Left ventricle myocardium superior (tissue), 1 donor: Measurements from ENCODE around the gene APOBEC2. TPM values are rescaled to one million over a fixed set of nuclear protein-coding genes. Genes with fewer than 3 reads are reported as not detected.

Source experiments
- ATAC-seq: fragments of 200-7000 bp; cut with Tn5 transposase; one replicate; pipeline ENCODE4 v1.9.1; 2020; ENCODE audit warnings: mild to moderate bottlenecking, moderate library complexity
- DNase-seq: peaks from one replicate; pipeline ENCODE4 v3.0.0-alpha.2; 2020
- intact Hi-C: fragments of 100-400 bp; cut with micrococcal nuclease; formaldehyde crosslinking; loops from one replicate; pipeline ENCODE4 v1.11.0; 2022
- total RNA-seq: library from RNA; stranded (reverse); fragmentation: NEBNext Ultra II Directional; extraction: Animal tissue kit (Norgen Biotek cat#: 25700); gene quantifications from one replicate; pipeline ENCODE4 v1.2.1, GENCODE V29; 2021
- donor health status: DM: no; HTN: yes; CAD: no; lungs with severe emphysema.

Gene APOBEC2
- total RNA-seq, 1 donor from 2014 or later, result 237 TPM

- intact Hi-C loops, result no loop called here
- ATAC-seq (no peak), DNase-seq (no peak)
Observed at GRCh38 chr6:41036186-41036585, 16.8 kb upstream of the APOBEC2 start.

DNA sequence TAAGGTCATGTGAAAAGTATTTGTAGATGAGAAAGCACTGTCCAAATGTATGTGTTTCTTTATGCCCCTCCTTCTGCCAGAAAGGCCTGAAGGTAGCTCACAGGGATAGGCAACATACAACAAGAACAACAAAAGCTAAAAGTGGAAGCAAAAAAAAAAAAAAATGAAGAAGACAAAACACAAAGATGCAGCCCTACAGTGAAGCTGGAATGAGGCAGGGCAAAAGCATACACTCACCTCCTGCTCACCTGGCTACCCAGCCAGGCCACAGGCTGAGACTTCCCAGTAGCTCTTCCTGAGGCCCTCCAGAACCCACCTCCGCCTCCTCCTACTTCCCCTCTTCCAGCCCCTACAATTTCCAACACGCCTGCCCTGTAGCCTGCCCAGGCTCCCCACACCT lies 16.4 kb upstream of the APOBEC2 start:
- intact Hi-C loops, result no loop called here
- DNase-seq (no peak), ATAC-seq (no peak)

GRCh38 chr6:41037107-41037900 lies 15.7 kb upstream of the APOBEC2 start:
- intact Hi-C loops, result no loop called here
- no peak for ATAC-seq
- DNase-seq, result no peak

DNA sequence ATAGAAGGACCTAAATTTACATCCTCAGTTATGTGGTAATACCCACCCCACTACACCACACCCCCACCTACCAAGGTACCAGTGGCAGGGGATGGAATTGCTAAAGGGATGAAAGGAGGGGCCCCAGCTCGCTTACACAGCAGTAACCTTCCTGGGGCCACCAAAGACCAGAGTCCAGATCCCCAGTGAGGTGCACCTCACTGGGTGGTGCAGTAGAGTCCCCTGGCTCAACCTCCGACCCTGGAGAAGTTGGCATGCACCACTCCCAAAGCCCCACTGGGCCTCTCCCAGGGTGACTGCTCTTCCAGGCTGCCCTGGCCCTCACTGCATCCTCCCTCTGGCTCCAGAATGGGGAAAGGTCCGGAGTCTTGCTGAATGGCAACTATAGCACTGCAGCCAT lies 14.8 kb upstream of the APOBEC2 start:
- ATAC-seq (no peak), DNase-seq (no peak)
- intact Hi-C loops, result no loop called here

DNA sequence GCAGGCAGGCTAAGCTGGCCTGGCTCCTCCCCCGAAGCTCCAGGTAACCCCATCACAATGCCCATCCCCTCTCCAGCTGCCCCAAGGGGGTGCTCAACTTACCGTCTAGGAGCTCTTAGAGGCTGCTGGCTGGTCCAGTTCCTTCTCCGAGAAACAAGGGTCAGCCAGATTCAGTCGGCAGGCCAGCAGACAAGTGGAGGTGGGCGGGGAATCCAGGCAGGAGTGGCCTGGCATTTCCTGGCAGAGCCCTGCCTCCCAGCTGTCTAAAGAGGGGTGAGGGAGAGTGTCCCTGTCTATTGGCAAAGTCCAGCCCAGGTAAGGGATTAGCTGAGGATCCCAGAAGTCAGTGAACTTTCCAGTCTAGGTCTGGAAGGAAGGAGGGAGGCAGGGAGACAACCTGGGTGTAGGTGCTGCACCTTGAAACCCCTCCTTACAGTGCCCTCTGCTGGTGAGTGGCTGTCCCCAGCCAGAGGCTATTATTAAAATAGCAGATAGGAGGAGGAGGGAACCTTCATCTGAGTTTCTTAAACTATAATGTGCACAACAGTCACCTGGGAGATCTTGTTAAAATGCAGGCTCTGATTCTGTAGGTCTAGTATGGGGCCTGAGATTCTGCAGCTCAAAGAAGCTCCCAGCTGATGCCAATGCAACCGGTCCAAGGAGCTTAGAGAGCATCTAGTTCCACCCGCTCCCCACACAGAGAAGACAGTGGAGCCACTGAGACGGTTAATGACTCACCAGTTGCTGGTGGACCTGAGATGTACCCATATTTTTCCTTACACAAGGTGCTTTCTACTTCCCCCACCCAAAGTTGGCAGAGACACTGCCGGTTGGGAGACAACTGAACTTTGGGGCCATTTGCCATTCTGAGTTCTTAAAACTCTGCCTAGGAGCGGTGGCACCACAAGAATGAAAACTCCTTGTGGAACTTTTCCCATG lies 13.7 kb upstream of the APOBEC2 start, which contains the start of gene UNC5CL:
Gene UNC5CL (minus strand): TSS at position 162 of the 939 bp plus-strand sequence. CDS start 4,147 bp downstream, outside the sequence.
- peak; percentile 76 for ATAC-seq
- intact Hi-C loops, result no loop called here
- DNase-seq, result no peak

DNA sequence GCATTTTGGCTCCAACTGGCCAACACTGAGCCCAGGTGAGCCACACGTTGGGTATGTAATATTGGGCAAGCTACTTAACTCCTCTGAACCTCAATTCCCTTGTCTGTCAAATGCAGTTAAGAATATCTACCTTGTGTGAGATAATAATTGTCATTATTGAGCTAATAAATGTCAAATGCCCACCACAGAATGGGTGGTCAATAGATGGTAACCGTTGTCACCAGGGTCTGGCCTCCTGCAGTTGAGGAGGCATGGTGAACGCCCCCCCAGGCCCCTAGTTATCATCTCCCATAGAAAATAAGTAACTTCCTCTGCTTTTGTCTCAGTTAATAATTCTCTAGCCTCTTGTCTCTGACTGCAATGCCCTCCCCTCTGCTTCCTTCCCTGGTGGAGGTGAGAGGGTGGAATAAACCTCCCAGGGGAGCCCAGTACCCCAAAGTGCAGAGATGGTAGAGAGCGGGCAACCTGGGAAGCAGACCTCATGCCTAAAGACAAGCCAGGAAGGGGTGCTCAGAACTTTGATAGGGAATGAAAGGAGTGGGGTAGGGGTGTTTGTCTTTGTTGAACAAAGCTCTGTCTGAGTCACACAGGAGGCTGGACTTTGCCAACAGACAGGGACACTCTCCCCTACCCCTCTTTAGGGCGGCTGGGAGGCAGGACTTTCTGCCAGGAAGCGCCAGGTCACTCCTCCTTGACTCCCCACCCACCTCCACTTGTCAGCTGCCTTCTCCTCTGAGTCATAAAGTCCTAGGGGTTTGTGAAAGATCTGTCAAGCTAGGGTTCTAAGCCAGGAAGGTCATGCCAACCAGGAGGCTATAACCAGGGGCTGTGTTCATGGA lies 12.7 kb upstream of the APOBEC2 start:
- DNase-seq (no peak), ATAC-seq (peak; percentile 14)
- intact Hi-C loops, result no loop called here

GRCh38 chr6:41040940-41041536 lies 12.0 kb upstream of the APOBEC2 start:
- intact Hi-C loops, result no loop called here
- no peak for DNase-seq
- ATAC-seq, result no peak

DNA sequence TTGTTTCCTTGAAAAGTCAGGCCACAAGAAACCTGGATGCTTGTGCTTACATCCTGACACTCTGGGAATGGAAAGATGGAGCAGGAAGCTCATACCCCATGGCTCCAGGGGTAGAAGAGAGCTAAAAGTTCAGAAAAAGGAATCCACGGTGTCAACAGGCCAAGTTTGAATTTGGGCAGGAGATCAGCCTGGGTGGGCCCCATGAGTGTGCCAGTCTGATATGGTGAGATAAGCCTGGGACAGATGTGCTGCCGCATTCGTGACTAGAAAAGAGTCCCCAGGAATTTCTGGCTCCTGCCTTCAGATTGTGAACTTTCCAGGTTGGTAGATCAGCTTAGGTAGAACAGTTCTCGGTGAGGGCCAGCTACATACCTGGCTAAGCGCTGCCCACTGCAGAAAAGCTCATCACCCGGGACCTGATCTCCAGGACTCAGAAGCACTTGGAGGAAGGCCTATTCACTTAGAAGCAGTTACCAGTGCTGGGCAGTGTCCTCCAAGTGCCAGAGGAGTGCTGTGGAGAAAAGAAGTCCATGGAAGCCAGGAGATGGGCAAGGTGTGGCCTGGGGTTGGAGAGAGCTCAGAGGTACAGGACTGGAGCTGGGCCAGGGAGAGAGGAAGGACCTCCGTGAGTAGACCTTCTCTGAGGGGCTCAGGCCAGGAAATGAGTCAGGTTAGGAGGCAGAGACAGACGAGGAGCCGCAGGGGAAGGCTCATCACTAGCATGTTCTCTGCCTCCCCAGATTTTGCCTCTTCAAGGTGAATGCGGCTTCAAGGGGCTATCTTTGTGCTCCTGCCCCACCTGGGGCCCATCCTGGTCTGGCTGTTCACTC lies 10.6 kb upstream of the APOBEC2 start, which contains the start of gene TSPO2:
Gene TSPO2 (plus strand): TSS at position 242 of the 830 bp plus-strand sequence. CDS start 519 bp downstream, at position 761.
- no peak for ATAC-seq
- intact Hi-C loops, result no loop called here
- DNase-seq, result no peak

DNA sequence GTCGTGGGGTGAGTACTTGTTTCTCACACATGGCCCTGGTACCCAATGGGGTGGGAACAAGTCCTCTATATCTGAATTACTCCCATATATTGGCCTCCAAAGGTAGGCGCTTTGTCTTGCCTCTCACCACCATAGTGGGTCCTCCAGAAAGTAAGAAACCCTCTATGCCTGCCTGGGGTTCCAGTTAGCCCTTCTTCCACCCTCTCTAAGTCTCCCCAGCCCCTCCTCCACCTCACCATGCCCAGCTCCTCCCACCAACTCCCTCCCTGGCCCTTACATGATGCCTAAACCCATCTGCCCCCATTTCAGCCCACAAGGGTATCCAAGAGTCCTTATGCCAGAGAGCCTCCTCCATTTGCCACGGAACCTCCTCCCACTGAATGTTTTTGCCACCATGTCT lies 9.9 kb upstream of the APOBEC2 start:
- ATAC-seq, result no peak
- no peak for DNase-seq
- intact Hi-C loops, result no loop called here

- DNase-seq, result no peak
- no peak for ATAC-seq
- intact Hi-C loops, result no loop called here
Observed at GRCh38 chr6:41045664-41046063, 7.3 kb upstream of the APOBEC2 start.

DNA sequence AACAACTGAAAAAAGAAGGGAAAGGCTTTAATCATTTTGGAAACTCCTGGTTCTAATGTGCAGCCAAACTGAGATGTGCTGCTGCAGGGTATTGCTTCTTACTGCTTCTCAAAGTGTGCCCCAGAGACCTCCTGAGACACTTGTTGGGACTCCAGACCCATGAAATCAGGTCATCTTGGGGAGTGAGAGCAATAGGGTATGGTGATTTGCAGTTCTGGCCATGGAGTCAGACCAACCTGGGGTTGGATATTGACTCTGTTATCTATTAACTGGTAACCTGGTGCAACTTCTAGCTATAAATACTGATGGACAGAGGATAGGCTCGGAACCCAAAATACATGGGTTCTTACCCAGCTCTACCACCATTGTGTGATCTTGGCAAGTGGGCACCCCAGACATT lies 6.9 kb upstream of the APOBEC2 start:
- intact Hi-C loops, result no loop called here
- DNase-seq, result no peak
- no peak for ATAC-seq

DNA sequence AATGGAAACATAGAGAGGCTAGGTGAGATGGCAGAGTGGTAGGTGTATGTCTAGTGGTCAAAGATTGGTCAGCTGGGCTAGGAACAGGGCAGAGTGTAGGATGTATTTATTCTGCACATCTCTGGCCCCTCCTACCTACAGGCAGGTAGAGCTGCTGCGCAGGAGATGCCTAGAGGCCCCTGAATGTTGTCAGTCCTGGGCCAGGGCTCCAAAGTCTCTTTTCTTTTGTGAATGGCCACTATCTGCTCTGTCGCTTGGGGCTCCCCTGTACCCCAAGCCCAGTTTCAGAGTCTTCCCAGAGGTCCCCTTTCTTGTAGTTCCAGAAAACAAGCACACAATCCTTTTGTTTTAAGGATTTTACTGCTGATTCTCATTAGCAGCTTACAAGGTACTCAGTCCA lies 5.7 kb upstream of the APOBEC2 start:
- ATAC-seq (no peak), DNase-seq (no peak)
- intact Hi-C loops, result no loop called here

GRCh38 chr6:41047745-41048732 lies 5.0 kb upstream of the APOBEC2 start:
- DNase-seq (no peak), ATAC-seq (no peak)
- intact Hi-C loops, result no loop called here

DNA sequence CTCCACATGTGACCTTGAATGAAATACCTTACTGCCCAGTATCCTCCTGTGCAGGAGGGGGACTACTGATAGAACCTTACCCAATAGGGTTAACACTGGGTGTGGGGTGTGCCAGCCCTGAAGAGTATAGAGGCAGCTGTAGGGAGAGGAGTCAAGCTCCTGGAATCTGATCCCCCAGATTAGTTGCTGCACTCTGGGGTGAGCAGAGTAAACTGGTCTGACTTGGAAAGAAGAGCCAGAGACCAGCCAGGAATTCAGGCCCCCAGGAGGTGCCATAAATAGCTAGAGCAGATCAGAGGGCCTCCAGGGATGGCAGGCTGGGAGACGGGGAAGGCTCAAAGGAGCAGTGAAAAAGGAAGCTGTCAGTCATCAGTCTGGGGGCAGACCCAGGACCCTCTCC lies 3.5 kb upstream of the APOBEC2 start:
- DNase-seq (no peak), ATAC-seq (peak; percentile 11)
- intact Hi-C loops, result no loop called here

GRCh38 chr6:41049955-41050354 lies 3.0 kb upstream of the APOBEC2 start:
- intact Hi-C loops, result no loop called here
- DNase-seq (no peak), ATAC-seq (no peak)

DNA sequence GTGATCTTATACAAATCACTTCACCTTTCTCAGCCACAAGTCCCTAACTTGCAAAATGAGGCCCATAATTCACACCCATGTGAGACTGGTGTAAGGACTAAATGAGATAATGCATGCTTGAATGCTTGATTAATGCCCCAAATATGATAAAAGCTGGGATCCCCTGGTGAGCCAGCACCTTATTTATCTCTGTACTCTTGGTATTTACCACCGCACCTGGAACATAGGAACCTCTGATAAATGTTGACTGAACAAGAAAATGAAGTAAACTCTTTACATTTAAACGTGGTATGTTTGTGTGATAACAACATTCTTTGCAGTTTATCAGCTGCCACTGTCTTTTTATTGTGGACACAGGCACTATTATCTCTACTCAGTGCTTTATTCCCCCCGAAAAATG lies 2.5 kb upstream of the APOBEC2 start:
- ATAC-seq (no peak), DNase-seq (no peak)
- intact Hi-C loops, result no loop called here

DNA sequence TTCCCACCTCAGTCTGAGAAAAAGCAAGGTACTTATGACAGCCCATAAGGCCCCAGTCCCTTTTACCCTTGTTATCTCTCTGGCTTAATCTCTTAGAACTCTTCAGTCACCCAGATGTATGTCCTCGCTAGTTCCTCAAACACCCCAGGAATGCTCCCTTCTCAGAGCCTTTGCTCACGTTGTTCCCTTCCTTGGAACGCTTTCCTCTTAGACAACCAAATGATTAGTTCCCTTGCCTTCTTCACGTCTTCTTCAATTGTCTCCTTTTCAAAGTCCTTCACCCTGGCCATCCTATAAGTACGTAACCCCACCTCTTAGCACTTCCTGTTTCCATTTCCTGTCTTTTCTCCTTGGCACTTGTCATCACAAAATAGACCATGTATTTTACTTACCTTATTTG lies 1.1 kb upstream of the APOBEC2 start:
- no peak for DNase-seq
- no peak for ATAC-seq
- intact Hi-C loops, result no loop called here
